Gastroesophageal sphincter (tissue), 3 donors: ENCODE results near the gene MIGA1.

Experiments
- CTCF ChIP-seq, 4 experiments: fragments of 200-600 bp in 2 of 4; fragments of 450-650 bp in 2 of 4; sonication (generic) in 1 of 4; IDR thresholded peaks; one replicate each; pipeline ENCODE4 v1.5.1; 2017 to 2019; ENCODE audit warnings: antibody characterized with exemption in 4 of 4, mild to moderate bottlenecking in 2 of 4, moderate library complexity in 2 of 4
- EP300 ChIP-seq: sonication (generic); formaldehyde crosslinking; IDR thresholded peaks from one replicate; pipeline ENCODE4 v1.6.1; 2017; ENCODE audit warnings: antibody characterized with exemption, mild to moderate bottlenecking
- POLR2AphosphoS5 ChIP-seq: sonication (generic); formaldehyde crosslinking; IDR thresholded peaks from one replicate; pipeline ENCODE4 v1.6.1; 2017; ENCODE audit warnings: antibody characterized with exemption

GRCh38 chr1:77859248-77859647 lies 79.8 kb downstream of the MIGA1 start:
- TF ChIP-seq CTCF (IDR thresholded peaks at IDR 0.05) (no peak), EP300 (no peak), POLR2AphosphoS5 (no peak)
